ENCODE measurements around the gene PTPRD. TPM values are rescaled to one million over a fixed set of nuclear protein-coding genes. Genes with fewer than 3 reads are reported as not detected.

PTPRD gene
- total RNA-seq, 2 experiments from 2014 or later = 0.03 TPM; not detected in 1

DNA sequence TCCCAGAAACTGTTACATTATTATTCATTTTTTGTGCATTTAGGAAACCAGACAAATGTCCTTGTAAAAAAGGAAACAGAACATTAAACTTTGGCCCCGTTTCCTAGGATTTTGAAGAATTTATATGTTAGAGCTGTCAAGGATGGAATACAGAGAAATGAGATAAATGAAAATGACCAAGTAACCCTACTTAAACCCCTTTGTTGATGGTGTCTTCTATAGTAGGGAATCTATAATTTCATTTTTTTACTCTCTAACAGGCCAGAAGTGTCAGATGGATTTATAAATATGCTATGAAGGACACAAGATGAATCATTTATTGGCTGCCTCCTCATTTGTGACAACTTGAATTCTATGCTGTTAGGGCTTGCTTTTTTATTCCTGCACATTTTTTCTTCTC lies 1047.1 kb downstream of the PTPRD start:
- ChIA-PET CTCF (ENCODE audit: unreplicated experiment) (no interaction called here), POLR2A (no interaction called here)
- BruUV-seq (replicated peaks) = no TSS peak
- Histone ChIP-seq H3K4me1 (ENCODE audit: insufficient read depth, low read length, poor library complexity, severe bottlenecking) (no peaks in the 10 kb centered on the region), H3K4me2 (ENCODE audit: low read length) (no peak overlapping the region), H3K36me3 (ENCODE audit: insufficient read depth, low read length) (no peaks in the 10 kb centered on the region), H3K9me3 (ENCODE audit: low read length) (no peaks in the 10 kb centered on the region), H3K27ac (ENCODE audit: low read depth, low read length, poor library complexity, severe bottlenecking) (no peak overlapping the region), H3K79me2 (ENCODE audit: insufficient read depth, low read depth, low read length) (no peaks in the 10 kb centered on the region), H4K20me1 (ENCODE audit: insufficient read depth, low read length) (no peaks in the 10 kb centered on the region), H3K4me3 (ENCODE audit: low read depth, low read length, poor library complexity, severe bottlenecking) (no peak overlapping the region), H3K9me2 (ENCODE audit: insufficient read depth, low read length) (no peaks in the 10 kb centered on the region), H2AFZ (ENCODE audit: low read length) (no peak overlapping the region)
- no peak for DNase-seq (ENCODE audit: low spot score)
- TF ChIP-seq, protein P1, sequence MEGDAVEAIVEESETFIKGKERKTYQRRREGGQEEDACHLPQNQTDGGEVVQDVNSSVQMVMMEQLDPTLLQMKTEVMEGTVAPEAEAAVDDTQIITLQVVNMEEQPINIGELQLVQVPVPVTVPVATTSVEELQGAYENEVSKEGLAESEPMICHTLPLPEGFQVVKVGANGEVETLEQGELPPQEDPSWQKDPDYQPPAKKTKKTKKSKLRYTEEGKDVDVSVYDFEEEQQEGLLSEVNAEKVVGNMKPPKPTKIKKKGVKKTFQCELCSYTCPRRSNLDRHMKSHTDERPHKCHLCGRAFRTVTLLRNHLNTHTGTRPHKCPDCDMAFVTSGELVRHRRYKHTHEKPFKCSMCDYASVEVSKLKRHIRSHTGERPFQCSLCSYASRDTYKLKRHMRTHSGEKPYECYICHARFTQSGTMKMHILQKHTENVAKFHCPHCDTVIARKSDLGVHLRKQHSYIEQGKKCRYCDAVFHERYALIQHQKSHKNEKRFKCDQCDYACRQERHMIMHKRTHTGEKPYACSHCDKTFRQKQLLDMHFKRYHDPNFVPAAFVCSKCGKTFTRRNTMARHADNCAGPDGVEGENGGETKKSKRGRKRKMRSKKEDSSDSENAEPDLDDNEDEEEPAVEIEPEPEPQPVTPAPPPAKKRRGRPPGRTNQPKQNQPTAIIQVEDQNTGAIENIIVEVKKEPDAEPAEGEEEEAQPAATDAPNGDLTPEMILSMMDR (conservative IDR thresholded peaks at IDR 0.05; ENCODE audit: low read length) = no peak
- TF ChIP-seq EZH2phosphoT487 (IDR thresholded peaks at IDR 0.05; ENCODE audit: borderline replicate concordance, low read depth, low read length) = no peak
- intact Hi-C loops (cut with micrococcal nuclease; ENCODE audit: unreplicated experiment) = no loop called here

DNA sequence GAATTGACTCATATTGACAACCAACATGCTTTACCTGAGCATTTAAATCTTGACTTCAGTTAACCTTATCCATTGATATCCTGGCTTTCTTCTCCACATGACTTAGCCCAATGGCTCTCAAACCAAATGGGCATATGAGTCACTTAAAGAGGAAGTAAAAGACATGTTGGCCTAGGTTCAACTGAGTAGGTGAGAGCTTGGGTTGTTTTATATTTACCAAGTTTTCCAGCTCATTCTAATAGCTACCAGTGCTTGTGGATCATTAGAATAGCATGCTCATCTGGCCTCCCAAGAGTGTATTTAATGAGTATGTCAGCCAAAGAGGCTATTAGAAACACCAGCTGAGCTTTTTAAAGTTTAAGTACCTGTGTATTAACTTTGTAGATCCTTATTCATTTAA lies 1049.0 kb downstream of the PTPRD start:
- no peak for DNase-seq (ENCODE audit: low spot score)
- Histone ChIP-seq H3K9me2 (ENCODE audit: insufficient read depth, low read length) (no peaks in the 10 kb centered on the region), H3K9me3 (ENCODE audit: low read length) (no peaks in the 10 kb centered on the region), H3K4me3 (ENCODE audit: low read depth, low read length, poor library complexity, severe bottlenecking) (no peak overlapping the region), H4K20me1 (ENCODE audit: insufficient read depth, low read length) (no peaks in the 10 kb centered on the region), H2AFZ (ENCODE audit: low read length) (no peak overlapping the region), H3K36me3 (ENCODE audit: insufficient read depth, low read length) (no peaks in the 10 kb centered on the region), H3K27ac (ENCODE audit: low read depth, low read length, poor library complexity, severe bottlenecking) (no peak overlapping the region), H3K79me2 (ENCODE audit: insufficient read depth, low read depth, low read length) (no peaks in the 10 kb centered on the region), H3K4me2 (ENCODE audit: low read length) (no peak overlapping the region), H3K4me1 (ENCODE audit: insufficient read depth, low read length, poor library complexity, severe bottlenecking) (no peaks in the 10 kb centered on the region)
- TF ChIP-seq, protein P1 (conservative IDR thresholded peaks at IDR 0.05; ENCODE audit: low read length) = no peak
- TF ChIP-seq EZH2phosphoT487 (IDR thresholded peaks at IDR 0.05; ENCODE audit: borderline replicate concordance, low read depth, low read length) = no peak
- no TSS peak for BruUV-seq (replicated peaks)
- intact Hi-C loops (cut with micrococcal nuclease; ENCODE audit: unreplicated experiment) = no loop called here
- ChIA-PET CTCF (ENCODE audit: unreplicated experiment) (no interaction called here), POLR2A (interaction anchor here (0.6 to 2.2 kb wide), 3 partner anchors 11 to 54 kb away, joined by 3 to 6 read pairs (median 3); no protein-coding TSS in a partner anchor)

DNA sequence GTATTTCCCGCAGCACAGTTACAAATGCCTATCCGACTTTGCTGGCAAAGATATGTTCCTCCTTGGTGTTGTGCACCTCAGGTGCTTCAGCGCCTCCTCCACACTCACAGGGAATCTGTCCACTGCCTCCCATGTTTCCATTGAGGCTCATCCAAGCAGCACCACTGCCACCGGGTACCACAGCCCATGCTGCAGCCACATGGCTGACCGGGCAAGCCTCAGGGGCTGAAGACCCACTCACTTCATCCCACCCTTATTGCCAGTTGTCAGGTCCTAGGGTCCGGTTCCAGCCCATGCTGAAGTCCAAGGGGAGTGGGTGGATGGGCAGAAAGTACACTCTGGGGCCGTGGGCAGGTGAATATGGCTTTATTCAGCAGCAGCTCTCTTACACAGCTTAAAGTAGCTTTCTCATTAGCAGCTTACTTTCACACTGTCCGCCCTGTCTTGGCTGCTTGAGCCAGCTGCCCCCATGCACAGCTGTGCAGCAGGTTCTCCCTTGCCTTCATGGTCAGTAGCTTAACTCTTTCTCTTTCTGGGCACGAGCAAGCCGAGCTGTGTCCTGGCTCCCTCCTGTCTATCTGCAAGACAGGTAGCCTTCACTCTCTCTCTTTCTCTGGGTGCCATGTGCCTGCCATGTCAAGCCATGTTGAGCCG lies 1052.3 kb downstream of the PTPRD start:
- intact Hi-C loops (cut with micrococcal nuclease; ENCODE audit: unreplicated experiment) = no loop called here
- no peaks in the 10 kb centered on the region for H3K9me2 ChIP-seq (ENCODE audit: insufficient read depth, low read length)
- no peak overlapping the region for H3K4me3 ChIP-seq (ENCODE audit: low read depth, low read length, poor library complexity, severe bottlenecking)
- H3K4me2 ChIP-seq (ENCODE audit: low read length) = no peak overlapping the region
- H3K36me3 ChIP-seq (ENCODE audit: insufficient read depth, low read length) = no peaks in the 10 kb centered on the region
- H2AFZ ChIP-seq (ENCODE audit: low read length) = no peak overlapping the region
- no peaks in the 10 kb centered on the region for H3K9me3 ChIP-seq (ENCODE audit: low read length)
- H3K79me2 ChIP-seq (ENCODE audit: insufficient read depth, low read depth, low read length) = no peaks in the 10 kb centered on the region
- POLR2A ChIA-PET = no interaction called here
- no peak overlapping the region for H3K27ac ChIP-seq (ENCODE audit: low read depth, low read length, poor library complexity, severe bottlenecking)
- H4K20me1 ChIP-seq (ENCODE audit: insufficient read depth, low read length) = no peaks in the 10 kb centered on the region
- no TSS peak for BruUV-seq (replicated peaks)
- TF ChIP-seq, protein P1 (conservative IDR thresholded peaks at IDR 0.05; ENCODE audit: low read length) = no peak
- TF ChIP-seq EZH2phosphoT487 (IDR thresholded peaks at IDR 0.05; ENCODE audit: borderline replicate concordance, low read depth, low read length) = no peak
- CTCF ChIA-PET (ENCODE audit: unreplicated experiment) = no interaction called here
- no peaks in the 10 kb centered on the region for H3K4me1 ChIP-seq (ENCODE audit: insufficient read depth, low read length, poor library complexity, severe bottlenecking)
- DNase-seq (ENCODE audit: low spot score) = no peak

All from OCI-LY7 (cell line).